HEK293 (cell line): ENCODE data around the gene ZCCHC24.

ENCODE experiments used
- CTCF ChIA-PET: fragments of 350-600 bp; formaldehyde crosslinking; extraction: SDS; loops from one replicate; lab custom pipeline; 2021; ENCODE audit warnings: antibody characterized with exemption; lab: Yijun Ruan, JAX
- POLR2A ChIA-PET: fragments of 300-600 bp; formaldehyde crosslinking; extraction: SDS; loops from one replicate; lab custom pipeline; 2020; ENCODE audit warnings: antibody characterized with exemption, inconsistent platforms; lab: Yijun Ruan, JAX
- H3K27ac ChIP-seq: fragments of 200-500 bp; sonication (Bioruptor generic); 2 replicates; pipeline ENCODE4 v1.5.1; 2014; ENCODE audit warnings: low read depth, low read length, control low read depth, inconsistent platforms; ENCODE audit errors: extremely low read depth
- H3K36me3 ChIP-seq, 2 experiments: fragments of 200-500 bp in 1 of 2; sonication (Bioruptor generic) in 1 of 2; 1 replicate in 1 of 2; 2 replicates in 1 of 2; pipeline ENCODE4 v1.5.1; 2014 to 2017; ENCODE audit warnings: inconsistent platforms in 2 of 2, low read length in 2 of 2; ENCODE audit not compliant: control insufficient read depth in 2 of 2, insufficient read depth in 1 of 2
- H3K4me1 ChIP-seq: fragments of 200-500 bp; sonication (Bioruptor generic); 2 replicates; pipeline ENCODE4 v1.5.1; 2014; ENCODE audit warnings: mild to moderate bottlenecking, low read length, inconsistent platforms; ENCODE audit not compliant: control insufficient read depth, insufficient read depth
- H3K4me3 ChIP-seq: 2 replicates; pipeline ENCODE4 v1.5.1; 2011; ENCODE audit warnings: low read depth, mild to moderate bottlenecking, control low read depth, low read length, moderate library complexity
- H3K9me3 ChIP-seq: fragments of 200-500 bp; sonication (Bioruptor generic); 2 replicates; pipeline ENCODE4 v1.5.1; 2014; ENCODE audit warnings: low read depth, low read length, inconsistent platforms; ENCODE audit not compliant: control insufficient read depth, insufficient read depth
- ATF2 ChIP-seq: fragments of 450-650 bp; formaldehyde crosslinking; IDR thresholded peaks from 2 replicates; pipeline ENCODE4 v1.5.1; 2016; ENCODE audit warnings: missing biosample characterization, missing genetic modification characterization, low read depth
- CTCF ChIP-seq: fragments of 450-650 bp; formaldehyde crosslinking; IDR thresholded peaks from 2 replicates; pipeline ENCODE4 v1.5.1; 2016; ENCODE audit warnings: missing biosample characterization, missing genetic modification characterization
- GLIS1 ChIP-seq: fragments of 450-650 bp; formaldehyde crosslinking; IDR thresholded peaks from 2 replicates; pipeline ENCODE4 v1.5.1; 2016; ENCODE audit warnings: missing biosample characterization, missing genetic modification characterization
- KLF1 ChIP-seq: fragments of 450-650 bp; formaldehyde crosslinking; IDR thresholded peaks from 2 replicates; pipeline ENCODE4 v1.5.1; 2016; ENCODE audit warnings: missing biosample characterization, missing genetic modification characterization
- KLF17 ChIP-seq: fragments of 450-650 bp; formaldehyde crosslinking; IDR thresholded peaks from 2 replicates; pipeline ENCODE4 v1.5.1; 2016; ENCODE audit warnings: missing biosample characterization, missing genetic modification characterization
- KLF7 ChIP-seq: fragments of 450-650 bp; formaldehyde crosslinking; IDR thresholded peaks from 2 replicates; pipeline ENCODE4 v1.5.1; 2016; ENCODE audit warnings: missing biosample characterization, missing genetic modification characterization, borderline replicate concordance
- SP7 ChIP-seq: fragments of 450-650 bp; formaldehyde crosslinking; IDR thresholded peaks from 2 replicates; pipeline ENCODE4 v1.5.1; 2016; ENCODE audit warnings: missing biosample characterization, missing genetic modification characterization
- ZBTB21 ChIP-seq: fragments of 450-650 bp; formaldehyde crosslinking; IDR thresholded peaks from 2 replicates; pipeline ENCODE4 v1.5.1; 2017; ENCODE audit warnings: missing biosample characterization, missing genetic modification characterization
- ZBTB44 ChIP-seq: fragments of 450-650 bp; IDR thresholded peaks from 2 replicates; pipeline ENCODE4 v1.5.1; 2018; ENCODE audit warnings: missing biosample characterization, mild to moderate bottlenecking, missing genetic modification characterization
- ZBTB6 ChIP-seq: fragments of 450-650 bp; formaldehyde crosslinking; IDR thresholded peaks from 2 replicates; pipeline ENCODE4 v1.5.1; 2017; ENCODE audit warnings: missing biosample characterization, missing genetic modification characterization
- ZBTB8A ChIP-seq: fragments of 450-650 bp; formaldehyde crosslinking; IDR thresholded peaks from 2 replicates; pipeline ENCODE4 v1.5.1; 2016; ENCODE audit warnings: missing biosample characterization, missing genetic modification characterization
- ZIC2 ChIP-seq: fragments of 450-650 bp; formaldehyde crosslinking; IDR thresholded peaks from 2 replicates; pipeline ENCODE4 v1.5.1; 2016; ENCODE audit warnings: missing biosample characterization, missing genetic modification characterization
- ZNF140 ChIP-seq: fragments of 450-650 bp; formaldehyde crosslinking; IDR thresholded peaks from 2 replicates; pipeline ENCODE4 v1.5.1; 2016; ENCODE audit warnings: missing biosample characterization, missing genetic modification characterization
- ZNF169 ChIP-seq: fragments of 450-650 bp; formaldehyde crosslinking; IDR thresholded peaks from 2 replicates; pipeline ENCODE4 v1.5.1; 2016; ENCODE audit warnings: missing biosample characterization, missing genetic modification characterization
- ZNF19 ChIP-seq: fragments of 450-650 bp; formaldehyde crosslinking; IDR thresholded peaks from 2 replicates; pipeline ENCODE4; 2016; ENCODE audit warnings: missing biosample characterization, missing genetic modification characterization, low read depth
- ZNF223 ChIP-seq: fragments of 450-650 bp; formaldehyde crosslinking; IDR thresholded peaks from 2 replicates; pipeline ENCODE4 v1.5.1; 2016; ENCODE audit warnings: missing biosample characterization, missing genetic modification characterization
- ZNF302 ChIP-seq: fragments of 450-650 bp; formaldehyde crosslinking; IDR thresholded peaks from 2 replicates; pipeline ENCODE4 v1.5.1; 2016; ENCODE audit warnings: missing biosample characterization, missing genetic modification characterization, low read depth
- ZNF324 ChIP-seq: fragments of 450-650 bp; formaldehyde crosslinking; IDR thresholded peaks from 2 replicates; pipeline ENCODE4 v1.5.1; 2016; ENCODE audit warnings: missing biosample characterization, missing genetic modification characterization
- ZNF366 ChIP-seq: fragments of 450-650 bp; formaldehyde crosslinking; conservative IDR thresholded peaks from 2 replicates; pipeline ENCODE4 v1.5.1; 2016; ENCODE audit warnings: missing biosample characterization, missing genetic modification characterization
- ZNF404 ChIP-seq: fragments of 450-650 bp; formaldehyde crosslinking; IDR thresholded peaks from 2 replicates; pipeline ENCODE4 v1.5.1; 2017; ENCODE audit warnings: missing biosample characterization, missing genetic modification characterization
- ZNF658 ChIP-seq: fragments of 450-650 bp; formaldehyde crosslinking; IDR thresholded peaks from 2 replicates; pipeline ENCODE4; 2016; ENCODE audit warnings: missing biosample characterization, missing genetic modification characterization
- TF ChIP-seq, protein P1 (sequence below): fragments of 450-650 bp; formaldehyde crosslinking; IDR thresholded peaks from 2 replicates; pipeline ENCODE4 v1.5.1; 2016; ENCODE audit warnings: missing biosample characterization, missing genetic modification characterization
- TF ChIP-seq, protein P2 (sequence below): fragments of 450-650 bp; IDR thresholded peaks from 2 replicates; pipeline ENCODE4 v1.5.1; 2018; ENCODE audit warnings: missing biosample characterization, missing genetic modification characterization

Gene ZCCHC24

DNA sequence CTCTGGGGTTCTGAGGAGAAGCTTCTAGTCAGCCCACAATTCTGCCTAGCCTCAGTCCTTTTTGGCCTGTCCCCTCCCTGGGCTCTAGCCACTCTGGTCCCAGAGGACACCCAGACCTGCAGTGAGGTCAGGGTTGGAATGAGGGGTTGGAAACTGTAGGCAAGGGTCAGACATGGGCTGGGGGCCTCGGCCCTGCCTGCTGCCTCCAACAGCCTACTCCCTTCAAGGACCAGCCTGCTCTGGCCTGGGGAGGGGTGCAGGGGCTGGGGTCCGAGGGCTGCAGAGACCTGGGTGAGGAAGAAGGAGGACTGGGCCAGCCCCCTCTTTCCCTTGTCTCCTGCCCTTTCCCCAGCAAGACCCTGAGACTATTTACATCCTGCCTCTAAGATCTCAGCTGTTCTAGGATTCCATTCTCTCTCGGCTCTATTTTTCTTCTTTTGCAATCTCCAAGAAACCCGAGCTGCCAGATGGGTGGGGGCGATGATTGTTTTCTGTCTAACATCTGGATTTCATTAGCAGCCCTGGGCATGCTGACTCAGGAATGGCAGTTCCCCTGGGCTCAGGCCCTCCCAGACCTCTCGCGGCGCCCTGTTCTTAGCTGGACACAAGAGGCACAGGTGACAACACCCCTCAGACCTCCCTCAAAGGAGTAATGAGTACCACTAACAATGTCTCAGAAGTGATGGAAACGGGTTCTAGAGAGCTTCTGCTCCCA lies 23.1 kb downstream of the ZCCHC24 start:
- TF ChIP-seq ZNF658 (tag by site-specific recombination) (no peak), ZBTB44 (tag by site-specific recombination) (no peak), ZNF404 (tag by site-specific recombination) (no peak), KLF17 (tag by site-specific recombination) (0 out of 2 replicates have a peak, but pooled peaks have one; percentile 29), ZNF223 (tag by site-specific recombination) (no peak), ZIC2 (tag by site-specific recombination) (no peak), GLIS1 (tag by site-specific recombination) (peak; percentile 73), KLF1 (tag by site-specific recombination) (0 out of 2 replicates have a peak, but pooled peaks have one; percentile 12), ZBTB8A (no peak), ZBTB21 (tag by site-specific recombination) (no peak)
- TF ChIP-seq, protein P1, sequence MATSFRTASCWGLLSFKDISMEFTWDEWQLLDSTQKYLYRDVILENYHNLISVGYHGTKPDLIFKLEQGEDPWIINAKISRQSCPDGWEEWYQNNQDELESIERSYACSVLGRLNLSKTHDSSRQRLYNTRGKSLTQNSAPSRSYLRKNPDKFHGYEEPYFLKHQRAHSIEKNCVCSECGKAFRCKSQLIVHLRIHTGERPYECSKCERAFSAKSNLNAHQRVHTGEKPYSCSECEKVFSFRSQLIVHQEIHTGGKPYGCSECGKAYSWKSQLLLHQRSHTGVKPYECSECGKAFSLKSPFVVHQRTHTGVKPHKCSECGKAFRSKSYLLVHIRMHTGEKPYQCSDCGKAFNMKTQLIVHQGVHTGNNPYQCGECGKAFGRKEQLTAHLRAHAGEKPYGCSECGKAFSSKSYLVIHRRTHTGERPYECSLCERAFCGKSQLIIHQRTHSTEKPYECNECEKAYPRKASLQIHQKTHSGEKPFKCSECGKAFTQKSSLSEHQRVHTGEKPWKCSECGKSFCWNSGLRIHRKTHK (tag by site-specific recombination), result no peak
- Histone ChIP-seq H3K4me3 (no peak overlapping the region), H3K4me1 (peaks cover 6% of the 10 kb centered on the region; the same call in 1 of the 2 replicates), H3K27ac (no peak overlapping the region), H3K9me3 (no peaks in the 10 kb centered on the region), H3K36me3 (peaks cover 0 to 33% of the 10 kb centered on the region in 2 experiments; a peak in 1 of 3 replicates)
- POLR2A ChIA-PET, result no interaction called here
- CTCF ChIA-PET, result interaction anchor here (0.9 to 1.0 kb wide), 2 partner anchors 9 to 22 kb away, joined by 4 to 7 read pairs; no protein-coding TSS in a partner anchor

GRCh38 chr10:79420974-79421688 lies 24.3 kb downstream of the ZCCHC24 start:
- POLR2A ChIA-PET, result interaction anchor here (0.6 kb wide), 1 partner anchor 1391 kb away, joined by 3 read pairs; no protein-coding TSS in a partner anchor
- CTCF ChIA-PET, result no interaction called here
- peaks cover 6% of the 10 kb centered on the region; the same call in 1 of the 2 replicates for H3K4me1 ChIP-seq
- H3K4me3 ChIP-seq, result no peak overlapping the region
- H3K9me3 ChIP-seq, result no peaks in the 10 kb centered on the region
- TF ChIP-seq ZNF19 (tag by site-specific recombination) (no peak), SP7 (tag by site-specific recombination) (no peak), GLIS1 (tag by site-specific recombination) (peak; percentile 90), ATF2 (tag by site-specific recombination) (no peak), ZNF169 (tag by site-specific recombination) (no peak), ZNF302 (no peak), ZNF324 (no peak), ZNF140 (tag by site-specific recombination) (no peak), CTCF (no peak), KLF7 (tag by site-specific recombination) (no peak), ZBTB6 (tag by site-specific recombination) (no peak), ZNF366 (tag by site-specific recombination) (peak; percentile 74)
- TF ChIP-seq, protein P2, sequence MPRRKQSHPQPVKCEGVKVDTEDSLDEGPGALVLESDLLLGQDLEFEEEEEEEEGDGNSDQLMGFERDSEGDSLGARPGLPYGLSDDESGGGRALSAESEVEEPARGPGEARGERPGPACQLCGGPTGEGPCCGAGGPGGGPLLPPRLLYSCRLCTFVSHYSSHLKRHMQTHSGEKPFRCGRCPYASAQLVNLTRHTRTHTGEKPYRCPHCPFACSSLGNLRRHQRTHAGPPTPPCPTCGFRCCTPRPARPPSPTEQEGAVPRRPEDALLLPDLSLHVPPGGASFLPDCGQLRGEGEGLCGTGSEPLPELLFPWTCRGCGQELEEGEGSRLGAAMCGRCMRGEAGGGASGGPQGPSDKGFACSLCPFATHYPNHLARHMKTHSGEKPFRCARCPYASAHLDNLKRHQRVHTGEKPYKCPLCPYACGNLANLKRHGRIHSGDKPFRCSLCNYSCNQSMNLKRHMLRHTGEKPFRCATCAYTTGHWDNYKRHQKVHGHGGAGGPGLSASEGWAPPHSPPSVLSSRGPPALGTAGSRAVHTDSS (tag by site-specific recombination), result no peak
- TF ChIP-seq, all 188 proteins: peak for 2
- peaks cover 0 to 40% of the 10 kb centered on the region in 2 experiments; a peak in 1 of 3 replicates for H3K36me3 ChIP-seq
- H3K27ac ChIP-seq, result no peak overlapping the region
